HepG2 (cell line): Measurements from ENCODE around the gene APRT. TPM values are rescaled to one million over a fixed set of nuclear protein-coding genes. Genes with fewer than 3 reads are reported as not detected.

ENCODE experiments used
- CEBPZ ChIP-seq: IDR thresholded peaks from 2 replicates; pipeline ENCODE4 v1.6.1; 2012; ENCODE audit warnings: low read length, improper control_type of control experiment
- GFI1 ChIP-seq: sonication (generic); formaldehyde crosslinking; IDR thresholded peaks from 2 replicates; pipeline ENCODE4 v1.5.0; 2020; ENCODE audit warnings: missing genetic modification reagents, mild to moderate bottlenecking, borderline replicate concordance
- GZF1 ChIP-seq: sonication (generic); formaldehyde crosslinking; IDR thresholded peaks from 2 replicates; pipeline ENCODE4 v1.5.1; 2020; ENCODE audit warnings: mild to moderate bottlenecking, missing genetic modification reagents
- HDAC2 ChIP-seq: sonication (generic); formaldehyde crosslinking; IDR thresholded peaks from 2 replicates; pipeline ENCODE4 v1.4.0; 2020; ENCODE audit warnings: missing genetic modification reagents
- JDP2 ChIP-seq: sonication (generic); formaldehyde crosslinking; IDR thresholded peaks from 2 replicates; pipeline ENCODE4 v1.8.1; 2022; ENCODE audit warnings: missing genetic modification reagents, borderline replicate concordance
- PHB2 ChIP-seq: fragments of 450-650 bp; IDR thresholded peaks from 2 replicates; pipeline ENCODE4 v1.6.1; 2018; ENCODE audit not compliant: partially characterized antibody
- RFX1 ChIP-seq: fragments of 450-650 bp; IDR thresholded peaks from 2 replicates; pipeline ENCODE4 v1.6.1; 2017
- SYNCRIP ChIP-seq: fragments of 200-400 bp; formaldehyde crosslinking; IDR thresholded peaks from 2 replicates; pipeline ENCODE4 v1.6.1; 2018; ENCODE audit warnings: mild to moderate bottlenecking, low read depth, low read length; ENCODE audit not compliant: insufficient read depth
- TOE1 ChIP-seq: sonication (generic); formaldehyde crosslinking; IDR thresholded peaks from 2 replicates; pipeline ENCODE4 v1.4.0; 2020; ENCODE audit warnings: mild to moderate bottlenecking, missing genetic modification reagents
- ZNF350 ChIP-seq: sonication (generic); formaldehyde crosslinking; IDR thresholded peaks from 2 replicates; pipeline ENCODE4 v1.4.0; 2020; ENCODE audit warnings: mild to moderate bottlenecking, low read depth, missing genetic modification reagents, borderline replicate concordance
- ZNF496 ChIP-seq: sonication (generic); formaldehyde crosslinking; IDR thresholded peaks from 2 replicates; pipeline ENCODE4 v1.8.1; 2023; ENCODE audit warnings: mild to moderate bottlenecking, moderate library complexity, missing genetic modification reagents; ENCODE audit not compliant: insufficient replicate concordance
- ZNF678 ChIP-seq: sonication (generic); formaldehyde crosslinking; IDR thresholded peaks from 2 replicates; pipeline ENCODE4 v1.4.0; 2020; ENCODE audit warnings: mild to moderate bottlenecking, missing genetic modification reagents
- ZNF788 ChIP-seq: sonication (generic); formaldehyde crosslinking; IDR thresholded peaks from 2 replicates; pipeline ENCODE4 v1.5.0; 2020; ENCODE audit warnings: mild to moderate bottlenecking, missing genetic modification reagents, borderline replicate concordance
- ZNF841 ChIP-seq: sonication (generic); formaldehyde crosslinking; IDR thresholded peaks from 2 replicates; pipeline ENCODE4 v1.8.1; 2023; ENCODE audit warnings: missing genetic modification reagents, borderline replicate concordance
- ZUFSP ChIP-seq: sonication (generic); formaldehyde crosslinking; IDR thresholded peaks from 2 replicates; pipeline ENCODE4 v1.9.0; 2021; ENCODE audit warnings: missing genetic modification reagents, mild to moderate bottlenecking, borderline replicate concordance
- polyA plus RNA-seq, 8 experiments: library from polyadenylated mRNA; depleted of rRNA in 3 of 8; stranded (reverse) in 7 of 8; unstranded in 1 of 8; fragments of >200 nt; fragmentation: Illumina TruSeq in 4 of 8; extraction: Trizol in 4 of 8; gene quantifications; 2 replicates each; pipeline versions ENCODE4 v1.2.1 to v1.2.3, GENCODE V29; 2011 to 2016; ENCODE audit warnings: low read depth in 4 of 8, missing spikeins in 1 of 8, mixed read lengths in 1 of 8; ENCODE audit not compliant: insufficient read depth in 1 of 8
- total RNA-seq, 5 experiments: library from RNA; depleted of rRNA; stranded (reverse); fragments of >200 nt; fragmentation: Illumina TruSeq; extraction: Trizol; gene quantifications; 2 replicates each; pipeline ENCODE4 v1.2.3, GENCODE V29; 2016; ENCODE audit warnings: low read depth in 1 of 5
- TF ChIP-seq, protein P1 (sequence below): IDR thresholded peaks from 2 replicates; pipeline ENCODE4 v1.6.1; 2016; ENCODE audit warnings: mild to moderate bottlenecking, missing biosample characterization, missing genetic modification reagents
- TF ChIP-seq, protein P2 (sequence below): sonication (generic); formaldehyde crosslinking; IDR thresholded peaks from 2 replicates; pipeline ENCODE4 v1.8.0; 2022; ENCODE audit warnings: mild to moderate bottlenecking, missing genetic modification reagents, borderline replicate concordance
- TF ChIP-seq, protein P3 (sequence below): sonication (generic); formaldehyde crosslinking; IDR thresholded peaks from 2 replicates; pipeline ENCODE4 v1.5.1; 2020; ENCODE audit warnings: missing genetic modification reagents, mild to moderate bottlenecking, borderline replicate concordance

The APRT gene
- total and polyA plus RNA-seq, 2 of the 13 experiments (the other 11 are each of a cell fraction or from before 2014, with no cell fraction given), result 155 to 242 TPM

DNA sequence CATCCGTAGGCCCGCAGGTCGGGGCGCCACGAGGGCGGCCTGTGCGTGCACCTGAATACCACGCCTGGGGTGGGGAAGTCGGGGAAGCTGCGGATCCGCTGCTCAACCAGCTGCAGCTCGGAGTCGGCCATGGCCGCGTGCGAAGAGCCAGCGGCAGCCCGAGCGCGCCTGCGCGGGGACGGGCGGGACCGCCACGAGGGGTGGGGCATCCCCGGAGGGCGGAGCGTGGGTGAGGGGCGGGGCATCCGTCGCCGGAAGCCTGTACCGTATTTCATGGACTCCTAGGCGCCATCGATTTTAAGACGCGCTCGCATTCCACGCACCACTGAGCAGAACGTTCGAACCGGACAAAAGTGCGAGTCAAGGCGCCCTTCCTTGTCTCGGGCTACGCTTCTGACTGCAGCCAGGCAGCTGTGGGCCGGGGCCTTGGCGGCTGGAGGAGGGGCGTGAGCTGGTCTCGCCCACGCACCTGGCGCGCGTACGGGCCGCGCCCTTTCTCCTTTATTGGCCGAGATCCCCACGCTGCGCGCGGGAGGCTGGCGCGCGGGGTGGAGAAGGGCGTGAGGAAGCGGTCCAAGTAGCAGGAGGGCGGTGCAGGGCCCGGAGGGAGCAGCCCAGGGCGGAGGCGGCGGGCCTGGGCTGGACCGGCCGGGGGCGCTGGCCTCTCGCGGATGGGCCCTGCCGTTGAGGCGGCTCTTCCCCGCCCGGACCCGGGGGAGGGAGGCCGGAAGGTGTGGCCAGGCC, at the start of gene APRT (continued):
- no peak for TF ChIP-seq SYNCRIP
- TF ChIP-seq, protein P1, sequence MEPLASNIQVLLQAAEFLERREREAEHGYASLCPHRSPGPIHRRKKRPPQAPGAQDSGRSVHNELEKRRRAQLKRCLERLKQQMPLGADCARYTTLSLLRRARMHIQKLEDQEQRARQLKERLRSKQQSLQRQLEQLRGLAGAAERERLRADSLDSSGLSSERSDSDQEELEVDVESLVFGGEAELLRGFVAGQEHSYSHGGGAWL, result peak; percentile 95
- TF ChIP-seq ZNF678, result peak; percentile 96
- peak; percentile 72 for TF ChIP-seq HDAC2 (CRISPR knock-in tag)
- TF ChIP-seq GZF1 (CRISPR knock-in tag), result peak; percentile 99
- no peak for TF ChIP-seq RFX1
- peak; percentile 58 for TF ChIP-seq ZNF350 (CRISPR knock-in tag)
- TF ChIP-seq CEBPZ, result no peak
- TF ChIP-seq, protein P2, sequence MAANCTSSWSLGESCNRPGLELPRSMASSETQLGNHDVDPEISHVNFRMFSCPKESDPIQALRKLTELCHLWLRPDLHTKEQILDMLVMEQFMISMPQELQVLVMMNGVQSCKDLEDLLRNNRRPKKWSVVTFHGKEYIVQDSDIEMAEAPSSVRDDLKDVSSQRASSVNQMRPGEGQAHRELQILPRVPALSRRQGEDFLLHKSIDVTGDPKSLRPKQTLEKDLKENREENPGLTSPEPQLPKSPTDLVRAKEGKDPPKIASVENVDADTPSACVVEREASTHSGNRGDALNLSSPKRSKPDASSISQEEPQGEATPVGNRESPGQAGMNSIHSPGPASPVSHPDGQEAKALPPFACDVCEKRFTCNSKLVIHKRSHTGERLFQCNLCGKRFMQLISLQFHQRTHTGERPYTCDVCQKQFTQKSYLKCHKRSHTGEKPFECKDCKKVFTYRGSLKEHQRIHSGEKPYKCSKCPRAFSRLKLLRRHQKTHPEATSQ, result peak; percentile 67
- TF ChIP-seq JDP2 (CRISPR knock-in tag), result no peak
- TF ChIP-seq ZNF496 (CRISPR knock-in tag), result no peak
- TF ChIP-seq PHB2, result no peak
- no peak; the same call in 1 of the 2 replicates for TF ChIP-seq TOE1 (CRISPR knock-in tag)
- peak; percentile 72; the same call in 1 of the 2 replicates for TF ChIP-seq ZNF788 (CRISPR knock-in tag)
- no peak for TF ChIP-seq ZUFSP (CRISPR knock-in tag)
- TF ChIP-seq ZNF841 (CRISPR knock-in tag), result peak; percentile 53; the same call in 1 of the 2 replicates
- TF ChIP-seq, protein P3, sequence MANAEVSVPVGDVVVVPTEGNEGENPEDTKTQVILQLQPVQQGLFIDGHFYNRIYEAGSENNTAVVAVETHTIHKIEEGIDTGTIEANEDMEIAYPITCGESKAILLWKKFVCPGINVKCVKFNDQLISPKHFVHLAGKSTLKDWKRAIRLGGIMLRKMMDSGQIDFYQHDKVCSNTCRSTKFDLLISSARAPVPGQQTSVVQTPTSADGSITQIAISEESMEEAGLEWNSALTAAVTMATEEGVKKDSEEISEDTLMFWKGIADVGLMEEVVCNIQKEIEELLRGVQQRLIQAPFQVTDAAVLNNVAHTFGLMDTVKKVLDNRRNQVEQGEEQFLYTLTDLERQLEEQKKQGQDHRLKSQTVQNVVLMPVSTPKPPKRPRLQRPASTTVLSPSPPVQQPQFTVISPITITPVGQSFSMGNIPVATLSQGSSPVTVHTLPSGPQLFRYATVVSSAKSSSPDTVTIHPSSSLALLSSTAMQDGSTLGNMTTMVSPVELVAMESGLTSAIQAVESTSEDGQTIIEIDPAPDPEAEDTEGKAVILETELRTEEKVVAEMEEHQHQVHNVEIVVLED (CRISPR knock-in tag), result peak; percentile 71
- TF ChIP-seq GFI1, result no peak; the same call in none of the 2 replicates
